HEK293 (cell line): ENCODE data around the gene LMNTD2.
A peak's percentile ranks its signal among the peaks of the same experiment; 100 is the strongest.

ENCODE experiments used
- CTCF ChIA-PET: fragments of 350-600 bp; formaldehyde crosslinking; extraction: SDS; loops from one replicate; lab custom pipeline; 2021; ENCODE audit warnings: antibody characterized with exemption; lab: Yijun Ruan, JAX
- POLR2A ChIA-PET: fragments of 300-600 bp; formaldehyde crosslinking; extraction: SDS; loops from one replicate; lab custom pipeline; 2020; ENCODE audit warnings: antibody characterized with exemption, inconsistent platforms; lab: Yijun Ruan, JAX
- H3K27ac ChIP-seq: fragments of 200-500 bp; sonication (Bioruptor generic); 2 replicates; pipeline ENCODE4 v1.5.1; 2014; ENCODE audit warnings: low read depth, low read length, control low read depth, inconsistent platforms; ENCODE audit errors: extremely low read depth
- H3K36me3 ChIP-seq, 2 experiments: fragments of 200-500 bp in 1 of 2; sonication (Bioruptor generic) in 1 of 2; 1 replicate in 1 of 2; 2 replicates in 1 of 2; pipeline ENCODE4 v1.5.1; 2014 to 2017; ENCODE audit warnings: inconsistent platforms in 2 of 2, low read length in 2 of 2; ENCODE audit not compliant: control insufficient read depth in 2 of 2, insufficient read depth in 1 of 2
- H3K4me1 ChIP-seq: fragments of 200-500 bp; sonication (Bioruptor generic); 2 replicates; pipeline ENCODE4 v1.5.1; 2014; ENCODE audit warnings: mild to moderate bottlenecking, low read length, inconsistent platforms; ENCODE audit not compliant: control insufficient read depth, insufficient read depth
- H3K4me3 ChIP-seq: 2 replicates; pipeline ENCODE4 v1.5.1; 2011; ENCODE audit warnings: low read depth, mild to moderate bottlenecking, control low read depth, low read length, moderate library complexity
- H3K9me3 ChIP-seq: fragments of 200-500 bp; sonication (Bioruptor generic); 2 replicates; pipeline ENCODE4 v1.5.1; 2014; ENCODE audit warnings: low read depth, low read length, inconsistent platforms; ENCODE audit not compliant: control insufficient read depth, insufficient read depth
- GLI2 ChIP-seq: fragments of 450-650 bp; formaldehyde crosslinking; IDR thresholded peaks from 2 replicates; pipeline ENCODE4; 2017; ENCODE audit warnings: missing biosample characterization, missing genetic modification characterization, low read depth, borderline replicate concordance
- GLIS1 ChIP-seq: fragments of 450-650 bp; formaldehyde crosslinking; IDR thresholded peaks from 2 replicates; pipeline ENCODE4 v1.5.1; 2016; ENCODE audit warnings: missing biosample characterization, missing genetic modification characterization
- GLIS2 ChIP-seq: fragments of 450-650 bp; formaldehyde crosslinking; IDR thresholded peaks from 2 replicates; pipeline ENCODE4 v1.5.1; 2016; ENCODE audit warnings: missing biosample characterization, missing genetic modification characterization
- KLF1 ChIP-seq: fragments of 450-650 bp; formaldehyde crosslinking; IDR thresholded peaks from 2 replicates; pipeline ENCODE4 v1.5.1; 2016; ENCODE audit warnings: missing biosample characterization, missing genetic modification characterization
- KLF16 ChIP-seq: fragments of 450-650 bp; formaldehyde crosslinking; IDR thresholded peaks from 2 replicates; pipeline ENCODE4 v1.5.1; 2017; ENCODE audit warnings: missing biosample characterization, missing genetic modification characterization
- OSR2 ChIP-seq: fragments of 450-650 bp; formaldehyde crosslinking; IDR thresholded peaks from 2 replicates; pipeline ENCODE4 v1.5.1; 2016; ENCODE audit warnings: missing biosample characterization, missing genetic modification characterization
- PBX3 ChIP-seq: sonication (generic); formaldehyde crosslinking; IDR thresholded peaks from 2 replicates; pipeline ENCODE4 v1.8.1; 2022; ENCODE audit warnings: mild to moderate bottlenecking, moderate library complexity, missing genetic modification reagents
- SP7 ChIP-seq: fragments of 450-650 bp; formaldehyde crosslinking; IDR thresholded peaks from 2 replicates; pipeline ENCODE4 v1.5.1; 2016; ENCODE audit warnings: missing biosample characterization, missing genetic modification characterization
- ZBTB44 ChIP-seq: fragments of 450-650 bp; IDR thresholded peaks from 2 replicates; pipeline ENCODE4 v1.5.1; 2018; ENCODE audit warnings: missing biosample characterization, mild to moderate bottlenecking, missing genetic modification characterization
- ZBTB8A ChIP-seq: fragments of 450-650 bp; formaldehyde crosslinking; IDR thresholded peaks from 2 replicates; pipeline ENCODE4 v1.5.1; 2016; ENCODE audit warnings: missing biosample characterization, missing genetic modification characterization
- ZFP37 ChIP-seq: fragments of 450-650 bp; formaldehyde crosslinking; IDR thresholded peaks from 2 replicates; pipeline ENCODE4 v1.5.1; 2016; ENCODE audit warnings: missing biosample characterization, missing genetic modification characterization
- ZIC2 ChIP-seq: fragments of 450-650 bp; formaldehyde crosslinking; IDR thresholded peaks from 2 replicates; pipeline ENCODE4 v1.5.1; 2016; ENCODE audit warnings: missing biosample characterization, missing genetic modification characterization
- ZNF37A ChIP-seq: fragments of 450-650 bp; IDR thresholded peaks from 2 replicates; pipeline ENCODE4 v1.5.1; 2018; ENCODE audit warnings: missing biosample characterization, missing genetic modification characterization
- ZNF521 ChIP-seq: fragments of 450-650 bp; formaldehyde crosslinking; IDR thresholded peaks from 2 replicates; pipeline ENCODE4 v1.5.1; 2017; ENCODE audit warnings: missing biosample characterization, mild to moderate bottlenecking, missing genetic modification characterization
- ZNF544 ChIP-seq: fragments of 450-650 bp; formaldehyde crosslinking; IDR thresholded peaks from 2 replicates; pipeline ENCODE4 v1.5.0; 2017; ENCODE audit warnings: missing biosample characterization, missing genetic modification characterization
- ZNF639 ChIP-seq: fragments of 450-650 bp; formaldehyde crosslinking; IDR thresholded peaks from 2 replicates; pipeline ENCODE4 v1.5.1; 2016; ENCODE audit warnings: missing biosample characterization, missing genetic modification characterization
- ZNF791 ChIP-seq: fragments of 450-650 bp; formaldehyde crosslinking; IDR thresholded peaks from 2 replicates; pipeline ENCODE4 v1.5.1; 2016; ENCODE audit warnings: missing biosample characterization, missing genetic modification characterization

The LMNTD2 gene

GRCh38 chr11:567011-567628, 6.6 kb upstream of the LMNTD2 start:
- H3K4me3 ChIP-seq: no peak overlapping the region
- CTCF ChIA-PET: interaction anchor here (1.0 kb wide), 1 partner anchor 12 kb away, joined by 4 read pairs; no protein-coding TSS in a partner anchor
- no peaks in the 10 kb centered on the region for H3K9me3 ChIP-seq
- no peaks in the 10 kb centered on the region for H3K4me1 ChIP-seq
- H3K27ac ChIP-seq: no peak overlapping the region
- POLR2A ChIA-PET: interaction anchor here (0.6 to 4.5 kb wide), 2 partner anchors 8 to 14 kb away, joined by 3 to 28 read pairs; partner anchors contain the start of gene PHRF1
- TF ChIP-seq ZBTB44 (tag by site-specific recombination): no peak
- 0 out of 2 replicates have a peak, but pooled peaks have one; percentile 1 for TF ChIP-seq KLF1
- TF ChIP-seq ZFP37 (tag by site-specific recombination): no peak
- no peak for TF ChIP-seq KLF16 (tag by site-specific recombination)
- no peak for TF ChIP-seq PBX3
- TF ChIP-seq ZNF521 (tag by site-specific recombination): no peak
- peaks cover 0 to 22% of the 10 kb centered on the region in 2 experiments; a peak in 1 of 3 replicates for H3K36me3 ChIP-seq

- Histone ChIP-seq H3K27ac (no peak overlapping the region), H3K4me3 (no peak overlapping the region), H3K4me1 (no peaks in the 10 kb centered on the region), H3K9me3 (no peaks in the 10 kb centered on the region), H3K36me3 (peaks cover 0 to 26% of the 10 kb centered on the region in 2 experiments; a peak in 1 of 3 replicates)
- ChIA-PET CTCF (interaction anchor here (1.0 to 2.4 kb wide), 2 partner anchors 11 kb away, joined by 4 to 11 read pairs; no protein-coding TSS in a partner anchor), POLR2A (interaction anchor here (0.8 to 4.5 kb wide), 5 partner anchors 9 to 48 kb away, joined by 3 to 28 read pairs (median 5); partner anchors contain the start of gene PHRF1)
- TF ChIP-seq GLIS1 (tag by site-specific recombination) (peak; percentile 72), ZNF791 (tag by site-specific recombination) (no peak), GLIS2 (tag by site-specific recombination) (peak; percentile 32; the same call in 1 of the 2 replicates), SP7 (tag by site-specific recombination) (no peak), ZNF544 (tag by site-specific recombination) (no peak), GLI2 (no peak), ZNF37A (tag by site-specific recombination) (no peak), ZIC2 (tag by site-specific recombination) (peak; percentile 95), ZBTB8A (tag by site-specific recombination) (0 out of 2 replicates have a peak, but pooled peaks have one; percentile 11), OSR2 (tag by site-specific recombination) (peak; percentile 48; the same call in 1 of the 2 replicates), ZNF639 (no peak)
Observed at GRCh38 chr11:565921-566509, 5.5 kb upstream of the LMNTD2 start.
